Prostate gland (tissue), 2 donors: ENCODE results near the gene HEXB. TPM values are rescaled to one million over a fixed set of nuclear protein-coding genes. Genes with fewer than 3 reads are reported as not detected.

Experiments used
- DNase-seq: peaks from one replicate; pipeline ENCODE4 v3.0.0-alpha.2; 2019; ENCODE audit warnings: low spot score
- H3K27ac ChIP-seq, 2 donors: fragments of 200-600 bp; sonication (generic); 2 replicates each; pipeline ENCODE4 v1.5.1; 2017 to 2019
- H3K27me3 ChIP-seq: fragments of 200-600 bp; sonication (generic); replicated peaks from 2 replicates; pipeline ENCODE4 v1.5.1; 2019; ENCODE audit not compliant: insufficient read depth
- H3K36me3 ChIP-seq, 2 donors: fragments of 200-600 bp; sonication (generic); 1 replicate in 1 of 2; 2 replicates in 1 of 2; pipeline versions ENCODE4 v1.5.1 to v1.8.1; 2017 to 2019
- H3K4me1 ChIP-seq: fragments of 200-600 bp; sonication (generic); replicated peaks from 2 replicates; pipeline ENCODE4 v1.5.1; 2019
- H3K4me3 ChIP-seq, 2 donors: fragments of 200-600 bp; sonication (generic); 2 replicates each; pipeline ENCODE4 v1.5.1; 2017 to 2019
- H3K9me3 ChIP-seq: fragments of 200-600 bp; sonication (generic); 2 replicates; pipeline ENCODE4 v1.5.1; 2017
- POLR2A ChIP-seq: fragments of 450-650 bp; IDR thresholded peaks from one replicate; pipeline ENCODE4 v1.6.1; 2016; ENCODE audit warnings: antibody characterized with exemption, mild to moderate bottlenecking
- POLR2AphosphoS5 ChIP-seq: sonication (generic); formaldehyde crosslinking; IDR thresholded peaks from one replicate; pipeline ENCODE4 v1.6.1; 2017; ENCODE audit warnings: antibody characterized with exemption
- WGBS: methylation state at CpG from one replicate; pipeline ENCODE4 v1.1.5; 2018; 5-methylcytosine and 5-hydroxymethylcytosine counted together
- intact Hi-C: fragments of 100-400 bp; cut with DNase I; formaldehyde crosslinking; loops from one replicate; pipeline ENCODE4 v1.14.2; 2022
- total RNA-seq, 2 donors: library from RNA; depleted of rRNA; stranded (reverse); fragments of >200 nt; gene quantifications; one replicate each; pipeline ENCODE4 v1.1.0, GENCODE V29; 2016
- TF ChIP-seq, protein P1 (sequence below), 4 experiments: fragments of 200-600 bp in 2 of 4; fragments of 450-650 bp in 2 of 4; sonication (generic) in 2 of 4; IDR thresholded peaks; 1 replicate in 3 of 4; 2 replicates in 1 of 4; pipeline ENCODE4 v1.5.1; 2016 to 2019; ENCODE audit warnings: antibody characterized with exemption in 4 of 4, mild to moderate bottlenecking in 2 of 4, moderate library complexity in 2 of 4

Gene HEXB
- total RNA-seq, 2 donors from 2014 or later = 149 to 178 TPM

DNA sequence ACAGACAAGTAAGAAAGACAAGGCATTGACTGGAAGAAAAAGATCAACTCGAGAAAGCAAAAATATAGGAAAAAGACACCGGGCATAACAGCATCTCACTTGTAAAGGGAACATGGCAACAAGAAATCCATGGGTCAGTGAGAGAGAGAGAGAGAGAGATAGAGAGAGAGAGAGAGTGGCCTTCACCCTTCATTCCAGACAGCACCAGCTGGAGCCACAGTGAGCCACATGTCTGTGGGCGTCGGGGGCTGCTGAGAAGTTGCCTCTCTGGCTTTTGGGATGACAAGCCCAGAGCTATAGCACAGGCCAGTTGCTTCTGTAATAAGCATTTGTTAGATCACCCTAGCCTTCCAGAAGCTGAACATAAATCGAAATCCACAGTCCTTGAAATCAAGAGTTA lies 24.2 kb upstream of the HEXB start:
- intact Hi-C loops = no loop called here
- no peak overlapping the region for H3K4me3 ChIP-seq
- H3K27ac ChIP-seq = no peak overlapping the region
- TF ChIP-seq, protein P1, sequence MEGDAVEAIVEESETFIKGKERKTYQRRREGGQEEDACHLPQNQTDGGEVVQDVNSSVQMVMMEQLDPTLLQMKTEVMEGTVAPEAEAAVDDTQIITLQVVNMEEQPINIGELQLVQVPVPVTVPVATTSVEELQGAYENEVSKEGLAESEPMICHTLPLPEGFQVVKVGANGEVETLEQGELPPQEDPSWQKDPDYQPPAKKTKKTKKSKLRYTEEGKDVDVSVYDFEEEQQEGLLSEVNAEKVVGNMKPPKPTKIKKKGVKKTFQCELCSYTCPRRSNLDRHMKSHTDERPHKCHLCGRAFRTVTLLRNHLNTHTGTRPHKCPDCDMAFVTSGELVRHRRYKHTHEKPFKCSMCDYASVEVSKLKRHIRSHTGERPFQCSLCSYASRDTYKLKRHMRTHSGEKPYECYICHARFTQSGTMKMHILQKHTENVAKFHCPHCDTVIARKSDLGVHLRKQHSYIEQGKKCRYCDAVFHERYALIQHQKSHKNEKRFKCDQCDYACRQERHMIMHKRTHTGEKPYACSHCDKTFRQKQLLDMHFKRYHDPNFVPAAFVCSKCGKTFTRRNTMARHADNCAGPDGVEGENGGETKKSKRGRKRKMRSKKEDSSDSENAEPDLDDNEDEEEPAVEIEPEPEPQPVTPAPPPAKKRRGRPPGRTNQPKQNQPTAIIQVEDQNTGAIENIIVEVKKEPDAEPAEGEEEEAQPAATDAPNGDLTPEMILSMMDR (IDR thresholded peaks at IDR 0.05) = no peak
- TF ChIP-seq POLR2AphosphoS5 = no peak
- no peak for TF ChIP-seq POLR2A
- H3K4me1 ChIP-seq = no peaks in the 10 kb centered on the region
- H3K36me3 ChIP-seq = no peaks in the 10 kb centered on the region
- H3K27me3 ChIP-seq = no peaks in the 10 kb centered on the region
- no peak for DNase-seq
- no peaks in the 10 kb centered on the region for H3K9me3 ChIP-seq
- WGBS = 93% methylated on average over 5 of the region's 5 CpGs

DNA sequence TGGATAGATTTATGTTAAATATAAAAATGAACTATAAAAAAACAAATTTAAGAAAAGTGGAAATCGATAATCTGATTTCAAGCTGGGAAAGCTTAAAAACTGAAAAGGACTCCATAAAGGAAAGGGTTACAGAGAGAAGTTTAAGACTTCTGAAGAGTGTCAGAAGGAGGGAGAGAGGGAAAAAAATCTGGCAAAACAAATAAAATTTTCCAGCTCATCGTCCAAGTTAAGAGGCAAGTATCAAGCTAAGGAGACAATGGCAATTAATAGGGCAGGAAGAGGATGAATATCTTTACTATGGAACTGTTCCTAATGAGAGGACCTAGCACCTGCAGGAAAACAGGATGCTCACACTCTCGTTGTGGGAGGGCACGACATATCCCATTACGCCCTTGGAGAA lies 20.5 kb upstream of the HEXB start:
- TF ChIP-seq, protein P1 (IDR thresholded peaks at IDR 0.05) = no peak
- no peak for TF ChIP-seq POLR2A
- no peak for TF ChIP-seq POLR2AphosphoS5
- Histone ChIP-seq H3K4me3 (no peak overlapping the region), H3K36me3 (no peaks in the 10 kb centered on the region), H3K27ac (no peak overlapping the region), H3K9me3 (no peaks in the 10 kb centered on the region), H3K27me3 (no peaks in the 10 kb centered on the region), H3K4me1 (no peaks in the 10 kb centered on the region)
- intact Hi-C loops = no loop called here
- 37% methylated on average over 5 of the region's 5 CpGs for WGBS
- DNase-seq = no peak

- TF ChIP-seq POLR2A (no peak), POLR2AphosphoS5 (no peak)
- TF ChIP-seq, protein P1 (IDR thresholded peaks at IDR 0.05) = no peak
- Histone ChIP-seq H3K4me1 (no peaks in the 10 kb centered on the region), H3K27me3 (no peaks in the 10 kb centered on the region), H3K4me3 (no peak overlapping the region), H3K36me3 (no peaks in the 10 kb centered on the region), H3K27ac (no peak overlapping the region), H3K9me3 (no peaks in the 10 kb centered on the region)
- intact Hi-C loops = no loop called here
- no peak for DNase-seq
- WGBS = 31% methylated on average over 2 of the region's 2 CpGs
Measured at GRCh38 chr5:74665273-74665672, 19.8 kb upstream of the HEXB start.

GRCh38 chr5:74665816-74666215 lies 19.2 kb upstream of the HEXB start:
- no peak for DNase-seq
- no peak overlapping the region for H3K27ac ChIP-seq
- H3K27me3 ChIP-seq = no peaks in the 10 kb centered on the region
- H3K4me3 ChIP-seq = no peak overlapping the region
- H3K36me3 ChIP-seq = no peaks in the 10 kb centered on the region
- H3K9me3 ChIP-seq = no peaks in the 10 kb centered on the region
- WGBS = 31% methylated on average over 1 of the region's 1 CpG
- TF ChIP-seq POLR2A (no peak), POLR2AphosphoS5 (no peak)
- TF ChIP-seq, protein P1 (IDR thresholded peaks at IDR 0.05) = no peak
- intact Hi-C loops = no loop called here
- no peaks in the 10 kb centered on the region for H3K4me1 ChIP-seq

DNA sequence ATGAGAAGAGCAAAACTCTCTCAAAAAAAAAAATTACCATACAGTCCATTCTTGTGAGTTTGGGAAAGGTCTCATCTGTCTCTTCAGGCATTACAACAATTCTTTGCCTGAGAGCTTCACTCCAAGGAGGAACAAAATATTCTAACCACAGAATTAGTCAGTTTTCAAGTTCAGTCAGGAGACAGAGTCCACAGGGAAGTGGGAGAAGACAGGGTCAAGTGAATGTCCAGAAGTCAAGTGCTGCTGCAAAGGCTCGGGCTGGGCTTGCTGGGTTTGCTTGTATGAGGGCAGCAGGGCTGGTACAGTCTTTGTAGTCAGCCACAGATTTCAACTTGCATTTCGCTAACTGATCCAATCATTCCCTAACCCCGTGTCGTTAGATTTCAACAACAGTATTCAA lies 17.6 kb upstream of the HEXB start:
- Histone ChIP-seq H3K4me1 (no peaks in the 10 kb centered on the region), H3K27ac (no peak overlapping the region), H3K27me3 (no peaks in the 10 kb centered on the region), H3K4me3 (no peak overlapping the region), H3K36me3 (no peaks in the 10 kb centered on the region), H3K9me3 (no peaks in the 10 kb centered on the region)
- no peak for DNase-seq
- intact Hi-C loops = no loop called here
- 91% methylated on average over 4 of the region's 4 CpGs for WGBS
- TF ChIP-seq POLR2AphosphoS5 = no peak
- TF ChIP-seq, protein P1 (IDR thresholded peaks at IDR 0.05) = no peak
- TF ChIP-seq POLR2A = no peak
